GM10248 (cell line): Measurements from ENCODE around the gene POLR3C.
"Not testable (repeated sequence)": the region's sequence is repeated elsewhere in the genome, so short reads cannot be mapped to it uniquely, and the experiment has no call there.

ENCODE experiments used
- CTCF ChIA-PET: fragments of 300-600 bp; sonication (Branson Sonifier 250); formaldehyde crosslinking; extraction: SDS; loops from one replicate; lab custom pipeline; 2021; ENCODE audit warnings: antibody characterized with exemption; lab: Yijun Ruan, JAX
- POLR2A ChIA-PET: fragments of 350-650 bp; sonication (Branson Sonifier 250); formaldehyde crosslinking; extraction: SDS; loops from one replicate; lab custom pipeline; 2020; ENCODE audit warnings: antibody characterized with exemption; lab: Yijun Ruan, JAX
- DNase-seq: peaks from one replicate; pipeline ENCODE4 v3.0.0; 2012; ENCODE audit errors: extremely low spot score
- TF ChIP-seq, protein P1 (sequence below): IDR thresholded peaks from 2 replicates; pipeline ENCODE4 v1.5.1; 2012; ENCODE audit warnings: mild to moderate bottlenecking, low read depth; ENCODE audit errors: extremely low read depth, missing control alignments, control extremely low read depth

Gene POLR3C

DNA sequence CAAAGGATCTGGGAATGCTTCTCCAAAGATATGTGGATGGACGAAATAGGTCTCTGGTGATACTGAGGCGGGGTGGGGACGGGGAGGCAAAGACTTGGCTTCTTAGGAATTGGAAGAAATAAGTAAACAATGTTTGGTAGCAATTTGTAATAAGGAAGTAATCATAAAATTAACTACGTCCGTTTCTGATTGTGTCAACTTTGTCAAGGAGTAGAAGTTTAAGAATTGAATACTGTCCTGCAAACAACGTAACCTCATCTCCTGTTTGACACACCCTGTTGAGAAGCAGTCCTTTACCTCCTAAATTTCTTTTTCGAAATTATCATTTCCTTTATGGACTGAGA is 471 bp downstream of the POLR3C start:
- ChIA-PET POLR2A (no interaction called here), CTCF (interaction anchor here (0.8 to 16.6 kb wide), 4 partner anchors 20 to 67 kb away, joined by 3 to 277 read pairs (median 4); partner anchors contain the start of genes NUDT17 and PIAS3)

DNA sequence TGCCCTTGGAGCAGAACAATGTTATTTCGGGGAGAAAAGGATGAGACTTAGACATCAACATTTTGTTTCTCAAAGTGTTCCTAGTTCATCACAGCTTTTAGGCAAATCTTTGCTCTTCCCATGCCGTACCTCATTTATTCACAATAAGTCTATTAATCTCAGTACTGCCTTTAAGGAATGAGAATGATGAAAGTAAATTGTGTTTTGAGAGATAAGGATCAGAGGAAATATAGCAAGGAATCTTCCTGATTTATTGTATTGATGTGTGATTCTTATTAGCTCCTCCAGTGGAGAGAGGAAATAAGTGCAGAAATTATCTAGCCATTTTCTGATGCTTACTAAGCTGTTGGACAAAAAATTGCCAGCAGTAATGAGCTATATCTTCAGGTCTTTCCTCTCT is 2.0 kb downstream of the POLR3C start:
- no peak for DNase-seq
- CTCF ChIA-PET: interaction anchor here (1.1 to 16.6 kb wide), 4 partner anchors 19 to 106 kb away, joined by 3 to 277 read pairs (median 4); partner anchors contain the start of gene NUDT17
- POLR2A ChIA-PET: no interaction called here
- TF ChIP-seq, protein P1, sequence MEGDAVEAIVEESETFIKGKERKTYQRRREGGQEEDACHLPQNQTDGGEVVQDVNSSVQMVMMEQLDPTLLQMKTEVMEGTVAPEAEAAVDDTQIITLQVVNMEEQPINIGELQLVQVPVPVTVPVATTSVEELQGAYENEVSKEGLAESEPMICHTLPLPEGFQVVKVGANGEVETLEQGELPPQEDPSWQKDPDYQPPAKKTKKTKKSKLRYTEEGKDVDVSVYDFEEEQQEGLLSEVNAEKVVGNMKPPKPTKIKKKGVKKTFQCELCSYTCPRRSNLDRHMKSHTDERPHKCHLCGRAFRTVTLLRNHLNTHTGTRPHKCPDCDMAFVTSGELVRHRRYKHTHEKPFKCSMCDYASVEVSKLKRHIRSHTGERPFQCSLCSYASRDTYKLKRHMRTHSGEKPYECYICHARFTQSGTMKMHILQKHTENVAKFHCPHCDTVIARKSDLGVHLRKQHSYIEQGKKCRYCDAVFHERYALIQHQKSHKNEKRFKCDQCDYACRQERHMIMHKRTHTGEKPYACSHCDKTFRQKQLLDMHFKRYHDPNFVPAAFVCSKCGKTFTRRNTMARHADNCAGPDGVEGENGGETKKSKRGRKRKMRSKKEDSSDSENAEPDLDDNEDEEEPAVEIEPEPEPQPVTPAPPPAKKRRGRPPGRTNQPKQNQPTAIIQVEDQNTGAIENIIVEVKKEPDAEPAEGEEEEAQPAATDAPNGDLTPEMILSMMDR: no peak

More for the DNA sequence above, 471 bp downstream of the POLR3C start:
- DNase-seq: peak; percentile 27
- TF ChIP-seq, protein P1: no peak

DNA sequence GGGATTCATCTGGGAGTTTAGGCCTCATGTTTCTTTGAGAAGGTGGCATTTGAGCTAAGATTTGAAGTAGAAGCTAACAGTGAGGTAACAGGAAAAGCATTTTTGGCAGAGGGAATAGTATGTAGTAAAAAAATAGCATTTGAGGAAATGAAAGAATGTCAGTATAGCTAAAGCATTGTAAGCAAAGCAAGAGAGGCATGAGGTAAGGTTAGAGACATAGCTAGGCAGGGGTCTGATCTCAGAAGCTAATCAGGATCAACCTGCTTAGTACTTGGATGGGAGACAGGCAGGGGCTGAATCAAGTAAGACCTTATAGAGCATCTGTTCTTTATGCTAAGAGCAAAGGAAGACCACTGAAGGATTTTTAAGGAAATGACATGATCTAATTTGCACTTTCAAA is 4.0 kb downstream of the POLR3C start:
- ChIA-PET POLR2A (interaction anchor here (1.6 kb wide), 1 partner anchor 10 kb away, joined by 3 read pairs; no protein-coding TSS in a partner anchor), CTCF (interaction anchor here (1.7 to 16.6 kb wide), 2 partner anchors 17 to 31 kb away, joined by 5 to 277 read pairs; partner anchors contain the start of genes NUDT17 and PIAS3)
- TF ChIP-seq, protein P1: no peak
- no peak for DNase-seq

DNA sequence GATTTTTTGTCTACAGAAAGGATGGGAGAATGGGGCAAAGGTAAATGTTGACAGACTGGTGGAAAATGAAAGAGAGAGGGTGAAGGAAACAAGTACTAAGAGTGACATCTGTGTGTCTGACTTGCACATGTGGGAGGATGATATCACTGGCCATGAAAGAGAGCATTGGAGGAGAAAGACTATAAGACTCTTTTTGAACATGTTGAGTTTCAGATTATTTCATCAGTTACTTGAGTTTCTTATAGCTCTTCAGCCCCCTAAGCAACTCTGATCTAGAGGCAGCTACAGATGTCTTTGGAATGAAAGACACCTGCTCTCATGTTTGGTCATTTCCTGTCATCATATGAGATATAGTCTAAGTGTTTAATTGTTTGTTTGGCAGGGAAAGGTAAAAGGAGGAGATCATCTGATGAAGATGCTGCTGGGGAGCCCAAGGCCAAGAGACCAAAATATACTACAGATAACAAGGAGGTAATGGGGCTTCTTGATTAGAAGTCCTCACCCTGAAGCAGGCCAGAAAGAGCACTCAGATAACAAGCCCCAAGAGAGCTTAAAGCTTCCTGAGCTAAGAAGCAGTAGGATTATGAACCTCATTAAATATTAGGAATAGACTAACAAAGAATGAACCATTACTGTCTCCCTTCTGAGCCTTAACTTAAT is 4.5 kb downstream of the POLR3C start:
- TF ChIP-seq, protein P1: no peak
- POLR2A ChIA-PET: interaction anchor here (1.6 kb wide), 1 partner anchor 10 kb away, joined by 3 read pairs; no protein-coding TSS in a partner anchor
- CTCF ChIA-PET: interaction anchor here (1.7 to 16.6 kb wide), 2 partner anchors 16 to 30 kb away, joined by 5 to 277 read pairs; partner anchors contain the start of genes NUDT17 and PIAS3
- DNase-seq: peak; percentile 54

DNA sequence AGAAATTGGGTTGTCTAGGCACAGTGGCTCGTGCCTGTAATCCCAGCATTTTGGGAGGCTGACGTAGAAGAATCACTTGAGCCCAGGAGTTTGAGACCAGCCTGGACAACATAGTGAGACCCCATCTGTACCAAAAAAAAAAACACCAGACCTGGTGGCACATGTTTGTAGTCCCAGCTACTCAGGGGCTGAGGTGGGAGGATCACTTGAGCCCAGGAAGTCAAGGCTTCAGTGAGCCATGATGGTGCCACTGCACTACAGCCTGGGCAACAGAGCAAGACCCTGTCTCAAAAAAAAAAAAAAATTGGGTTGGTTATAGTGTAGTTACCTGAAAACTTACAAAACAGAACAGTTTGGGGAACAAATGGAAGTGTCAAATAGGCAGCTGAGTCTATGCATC is 6.8 kb downstream of the POLR3C start:
- DNase-seq, POLR2A ChIA-PET: not testable (repeated sequence)
- CTCF ChIA-PET: interaction anchor here (16.6 kb wide), 1 partner anchor 14 kb away, joined by 277 read pairs; the partner anchor contains the start of gene NUDT17

DNA sequence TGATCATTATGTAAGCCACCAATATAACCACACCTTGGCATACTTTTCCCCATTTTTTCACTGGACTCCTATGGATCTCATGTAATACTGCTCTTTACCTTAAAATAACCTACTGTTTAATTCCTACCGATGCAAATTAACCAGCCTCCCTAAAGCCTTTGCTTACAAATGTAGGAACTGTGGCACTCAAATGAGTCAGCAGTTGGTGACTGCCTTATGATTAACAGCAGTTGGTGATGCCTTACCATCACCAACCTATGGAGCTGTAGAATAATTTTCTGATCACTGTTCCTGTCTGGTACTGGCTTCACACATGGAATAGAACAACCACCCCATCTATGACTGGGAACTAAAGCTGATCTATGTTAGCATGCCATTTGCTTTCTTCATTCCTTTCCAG is 13.7 kb downstream of the POLR3C start:
- TF ChIP-seq, protein P1: no peak
- ChIA-PET CTCF (interaction anchor here (14.9 to 16.6 kb wide), 2 partner anchors 6 to 7 kb away, joined by 277 read pairs; partner anchors contain the start of genes NUDT17, POLR3C and RNF115), POLR2A (interaction anchor here (0.9 kb wide), 1 partner anchor 10 kb away, joined by 3 read pairs; no protein-coding TSS in a partner anchor)
- no peak for DNase-seq

DNA sequence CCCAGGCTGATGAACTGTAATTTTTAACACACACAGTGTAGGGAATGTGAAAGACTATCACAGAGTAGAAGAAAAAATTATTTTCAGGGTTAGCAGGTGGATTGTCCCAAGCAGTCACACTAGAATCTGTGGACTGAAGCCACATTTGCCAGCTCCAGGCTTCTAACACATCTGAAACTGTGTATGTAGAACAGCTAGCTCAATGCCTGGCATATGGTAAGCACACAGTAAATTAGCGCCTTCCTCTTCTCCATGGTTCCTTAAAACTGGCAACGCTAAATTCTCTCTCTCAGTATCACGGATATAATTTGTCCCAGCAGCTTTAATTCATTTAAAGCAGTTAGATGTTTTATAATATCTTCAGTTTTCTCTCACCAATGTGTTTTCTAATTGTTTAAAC is 19.0 kb downstream of the POLR3C start:
- CTCF ChIA-PET: interaction anchor here (1.2 to 14.9 kb wide), 9 partner anchors 11 to 174 kb away, joined by 3 to 277 read pairs (median 24); partner anchors contain the start of genes ITGA10, LIX1L, PIAS3 and POLR3C
- POLR2A ChIA-PET: no interaction called here
- DNase-seq: no peak
- TF ChIP-seq, protein P1: no peak
